K562 (cell line): ENCODE measurements around the gene SPATA45. TPM values are rescaled to one million over a fixed set of nuclear protein-coding genes. Genes with fewer than 3 reads are reported as not detected.

Experiments
- CHAMP1 ChIP-seq: fragments of 450-650 bp; IDR thresholded peaks from 2 replicates; pipeline ENCODE4 v1.6.1; 2016; ENCODE audit warnings: mild to moderate bottlenecking
- CTCFL ChIP-seq: IDR thresholded peaks from 2 replicates; pipeline ENCODE4 v1.6.1; 2011; ENCODE audit warnings: borderline replicate concordance, low read depth, mild to moderate bottlenecking, moderate library complexity, low read length; ENCODE audit not compliant: insufficient read depth, poor library complexity, severe bottlenecking
- CXXC5 ChIP-seq: fragments of 250-450 bp; sonication (Bioruptor Pico); IDR thresholded peaks from 2 replicates; pipeline ENCODE4 v1.8.0; 2022; ENCODE audit warnings: inconsistent platforms, mild to moderate bottlenecking, moderate library complexity
- DLX4 ChIP-seq: fragments of 250-450 bp; sonication (Bioruptor Pico); IDR thresholded peaks from 2 replicates; pipeline ENCODE4 v1.6.1; 2021; ENCODE audit warnings: mild to moderate bottlenecking
- ELF4 ChIP-seq: fragments of 450-650 bp; formaldehyde crosslinking; IDR thresholded peaks from 2 replicates; pipeline ENCODE4 v1.4.0; 2022; ENCODE audit warnings: missing genetic modification characterization
- EWSR1 ChIP-seq: fragments of 450-650 bp; IDR thresholded peaks from 2 replicates; pipeline ENCODE4 v1.6.1; 2018; ENCODE audit warnings: borderline replicate concordance, mild to moderate bottlenecking, low read depth, moderate library complexity; ENCODE audit not compliant: partially characterized antibody
- KLF16 ChIP-seq: IDR thresholded peaks from 2 replicates; pipeline ENCODE4 v1.6.1; 2016; ENCODE audit warnings: antibody characterized with exemption
- MCM5 ChIP-seq: fragments of 450-650 bp; IDR thresholded peaks from 2 replicates; pipeline ENCODE4 v1.6.1; 2016; ENCODE audit warnings: low read depth
- PATZ1 ChIP-seq: fragments of 250-450 bp; sonication (Bioruptor Pico); IDR thresholded peaks from 2 replicates; pipeline ENCODE4 v1.5.0; 2020; ENCODE audit warnings: mild to moderate bottlenecking, borderline replicate concordance
- PHTF2 ChIP-seq: fragments of 250-450 bp; sonication (Bioruptor Pico); IDR thresholded peaks from 2 replicates; pipeline ENCODE4 v1.5.0; 2021; ENCODE audit warnings: mild to moderate bottlenecking
- RBM22 ChIP-seq: fragments of 200-400 bp; formaldehyde crosslinking; IDR thresholded peaks from 2 replicates; pipeline ENCODE4 v1.6.1; 2018; ENCODE audit warnings: low read length, low read depth; ENCODE audit not compliant: poor library complexity, severe bottlenecking
- RHOXF2B ChIP-seq: fragments of 250-450 bp; sonication (Bioruptor Pico); conservative IDR thresholded peaks from 2 replicates; pipeline ENCODE4 v1.5.1; 2021
- SLC30A9 ChIP-seq: fragments of 250-450 bp; sonication (Bioruptor Pico); IDR thresholded peaks from 2 replicates; pipeline ENCODE4 v1.8.0; 2022; ENCODE audit warnings: mild to moderate bottlenecking, moderate library complexity
- SPI1 ChIP-seq: IDR thresholded peaks from 2 replicates; pipeline ENCODE4 v1.6.1; 2011; ENCODE audit warnings: low read depth, low read length, control low read depth, borderline replicate concordance
- SRF ChIP-seq, 2 experiments: fragments of 250-450, 450-650 bp in 1 of 2; sonication (Bioruptor Pico) in 1 of 2; sonication (generic) in 1 of 2; formaldehyde crosslinking; IDR thresholded peaks; 2 replicates each; pipeline versions ENCODE4 v1.5.0 to v1.5.1; 2020 to 2022; ENCODE audit warnings: mild to moderate bottlenecking in 1 of 2, missing genetic modification reagents in 1 of 2
- TAF9B ChIP-seq: fragments of 450-650 bp; IDR thresholded peaks from 2 replicates; pipeline ENCODE4 v1.6.1; 2018; ENCODE audit warnings: mild to moderate bottlenecking; ENCODE audit not compliant: partially characterized antibody
- ZKSCAN3 ChIP-seq: fragments of 250-450 bp; sonication (Bioruptor Pico); IDR thresholded peaks from 2 replicates; pipeline ENCODE4 v1.4.0; 2020
- ZNF175 ChIP-seq: fragments of 200-800 bp; sonication (Bioruptor generic); IDR thresholded peaks from 2 replicates; pipeline ENCODE4 v1.6.1; 2016; ENCODE audit warnings: low read depth, mild to moderate bottlenecking, missing genetic modification characterization, missing compliant biosample characterization
- ZNF184 ChIP-seq: sonication (generic); formaldehyde crosslinking; IDR thresholded peaks from 2 replicates; pipeline ENCODE4 v1.5.0; 2020; ENCODE audit warnings: missing genetic modification reagents
- ZNF644 ChIP-seq: fragments of 200-800 bp; sonication (Bioruptor generic); IDR thresholded peaks from 2 replicates; pipeline ENCODE4 v1.6.1; 2016; ENCODE audit warnings: low read depth, missing genetic modification characterization, missing compliant biosample characterization
- polyA plus RNA-seq, 8 experiments: library from polyadenylated mRNA; depleted of rRNA in 4 of 8; stranded (reverse) in 5 of 8; unstranded in 3 of 8; fragments of >200 nt; fragmentation: Nextera tagmentation in 2 of 8; fragmentation: Illumina TruSeq in 1 of 8; extraction: Ambion mirVana in 2 of 8; extraction: Trizol in 1 of 8; gene quantifications; 2 replicates each; pipeline versions ENCODE4 v1.2.1 to v1.2.3, GENCODE V29; 2011 to 2014; ENCODE audit warnings: inconsistent platforms in 1 of 8, missing spikeins in 1 of 8
- total RNA-seq, 7 experiments: library from RNA; depleted of rRNA in 6 of 7; stranded (reverse); fragments of >200 nt in 6 of 7; fragmentation: Illumina TruSeq in 2 of 7; extraction: Trizol in 2 of 7; gene quantifications; 2 replicates each; pipeline versions ENCODE4 v1.2.1 to v1.2.3, GENCODE V29; 2011 to 2021; ENCODE audit warnings: low replicate concordance in 1 of 7

The SPATA45 gene
- total and polyA plus RNA-seq, 9 of the 15 experiments (the other 6 are each of a cell fraction or from before 2014, with no cell fraction given) = 0.18 TPM; not detected in 8

GRCh38 chr1:212791676-212792395, 55.6 kb downstream of the SPATA45 start, which contains the start of the genes NSL1 and TATDN3 (continued):
- TF ChIP-seq CHAMP1 (peak; percentile 73), MCM5 (no peak), DLX4 (no peak), ZNF644 (peak; percentile 63; the same call in 1 of the 2 replicates), SLC30A9 (no peak), PHTF2 (CRISPR knock-in tag) (no peak), EWSR1 (no peak), TAF9B (peak; percentile 99), RHOXF2B (no peak), SRF (CRISPR knock-in tag; IDR thresholded peaks at IDR 0.05) (peak; percentile 34 to 66; a peak in 3 of 4 replicates), CTCFL (no peak), ZNF175 (CRISPR knock-in tag) (peak; percentile 77), KLF16 (peak; percentile 95), ELF4 (CRISPR knock-in tag) (0 out of 2 replicates have a peak, but pooled peaks have one; percentile 65), ZNF184 (CRISPR knock-in tag) (no peak), PATZ1 (no peak; the same call in 1 of the 2 replicates), CXXC5 (CRISPR knock-in tag) (peak; percentile 96), ZKSCAN3 (no peak), RBM22 (peak; percentile 68), SPI1 (0 out of 2 replicates have a peak, but pooled peaks have one; percentile 0)
